Kidney glomerular epithelial cell (primary cell): ENCODE results near the gene RNF167.
A peak's percentile ranks its signal among the peaks of the same experiment; 100 is the strongest.

Source experiments
- DNase-seq: peaks from one replicate; lab custom pipeline; 2025; lab: John Stamatoyannopoulos, UW

Gene RNF167

DNA sequence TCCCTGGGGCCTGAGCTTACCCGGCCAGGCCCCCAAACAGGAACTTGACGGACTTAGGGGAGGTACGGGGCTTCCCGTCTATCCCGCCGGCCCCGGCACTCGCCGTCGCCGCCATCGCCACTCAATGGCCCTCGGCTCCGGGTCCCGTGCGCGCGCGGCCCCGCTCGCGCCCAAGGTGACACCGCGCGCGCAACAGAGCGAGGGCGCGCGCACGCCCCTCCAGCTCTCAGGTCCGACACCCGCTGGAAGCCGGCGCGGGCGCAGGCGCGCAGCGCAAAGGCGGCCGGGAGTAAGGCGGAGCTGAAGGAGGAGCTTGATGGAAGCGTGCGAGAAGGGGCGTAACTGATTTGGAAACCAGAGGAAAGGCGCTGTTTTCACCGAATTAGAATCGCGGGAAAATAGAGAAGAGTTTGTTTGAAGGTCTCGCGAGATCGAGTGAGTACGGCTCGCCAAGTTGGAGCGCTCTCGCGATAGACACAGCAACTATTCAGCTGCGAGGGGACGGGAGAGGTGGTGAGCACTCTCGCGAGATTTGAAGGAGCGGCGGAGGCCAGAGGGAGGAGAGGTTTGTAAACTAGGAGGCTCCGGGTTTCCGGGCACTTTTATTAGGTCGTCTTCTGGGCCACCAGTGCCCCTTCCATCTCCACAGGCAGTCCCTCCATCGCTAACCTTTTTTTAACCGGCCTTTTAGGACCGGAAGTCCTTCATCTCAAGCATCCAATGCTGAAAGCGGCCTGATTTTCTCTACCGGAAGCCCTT, at the start of gene RNF167, which contains the start of gene SLC25A11:
Gene RNF167 (plus strand): TSS at position 473 of the 759 bp plus-strand sequence. CDS start 642 bp downstream, outside the sequence.
Gene SLC25A11 (minus strand): TSS at position 251 of the 759 bp plus-strand sequence. CDS start 136 bp downstream, at position 115.
- peak; percentile 98 for DNase-seq

DNA sequence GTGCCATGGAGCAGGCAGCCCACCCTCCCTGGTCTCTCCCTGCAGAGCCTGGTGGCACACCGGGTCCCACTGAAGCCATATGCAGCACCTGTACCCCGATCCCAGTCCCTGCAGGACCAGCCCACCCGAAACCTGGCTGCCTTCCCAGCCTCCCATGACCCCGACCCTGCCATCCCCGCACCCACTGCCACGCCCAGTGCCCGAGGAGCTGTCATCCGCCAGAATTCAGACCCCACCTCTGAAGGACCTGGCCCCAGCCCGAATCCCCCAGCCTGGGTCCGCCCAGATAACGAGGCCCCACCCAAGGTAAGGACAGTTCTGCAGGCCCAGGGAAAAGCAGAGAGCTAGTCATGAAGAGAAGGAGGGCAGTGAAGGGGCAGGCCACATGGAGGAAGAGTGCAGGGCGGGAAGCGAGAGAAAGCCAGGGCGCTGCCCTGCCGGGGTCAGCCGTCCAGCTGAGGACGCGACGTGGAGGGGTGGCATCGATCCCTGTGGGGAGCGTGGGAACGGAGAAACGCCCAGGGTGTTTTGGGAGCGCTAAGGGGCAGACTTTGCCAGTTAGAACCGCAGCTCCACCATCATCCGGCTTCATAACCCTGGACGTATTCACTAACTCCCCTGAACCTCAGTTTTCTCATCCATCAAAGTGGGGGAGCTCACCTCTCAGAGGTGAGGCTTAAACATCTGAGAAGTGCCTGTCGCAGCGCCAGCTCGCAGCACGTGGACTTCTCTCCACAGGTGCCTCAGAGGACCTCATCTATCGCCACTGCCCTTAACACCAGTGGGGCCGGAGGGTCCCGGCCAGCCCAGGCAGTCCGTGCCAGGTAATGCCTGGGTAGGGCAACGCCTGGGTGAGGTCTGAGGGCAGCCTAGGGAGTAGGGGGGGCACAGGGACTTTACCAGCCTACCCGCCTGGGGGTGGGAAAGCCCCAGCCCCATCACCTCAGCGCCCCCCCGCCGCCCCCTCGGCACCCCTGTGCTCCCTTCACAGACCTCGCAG, 48.4 kb upstream of the RNF167 start:
- no peak for DNase-seq

DNA sequence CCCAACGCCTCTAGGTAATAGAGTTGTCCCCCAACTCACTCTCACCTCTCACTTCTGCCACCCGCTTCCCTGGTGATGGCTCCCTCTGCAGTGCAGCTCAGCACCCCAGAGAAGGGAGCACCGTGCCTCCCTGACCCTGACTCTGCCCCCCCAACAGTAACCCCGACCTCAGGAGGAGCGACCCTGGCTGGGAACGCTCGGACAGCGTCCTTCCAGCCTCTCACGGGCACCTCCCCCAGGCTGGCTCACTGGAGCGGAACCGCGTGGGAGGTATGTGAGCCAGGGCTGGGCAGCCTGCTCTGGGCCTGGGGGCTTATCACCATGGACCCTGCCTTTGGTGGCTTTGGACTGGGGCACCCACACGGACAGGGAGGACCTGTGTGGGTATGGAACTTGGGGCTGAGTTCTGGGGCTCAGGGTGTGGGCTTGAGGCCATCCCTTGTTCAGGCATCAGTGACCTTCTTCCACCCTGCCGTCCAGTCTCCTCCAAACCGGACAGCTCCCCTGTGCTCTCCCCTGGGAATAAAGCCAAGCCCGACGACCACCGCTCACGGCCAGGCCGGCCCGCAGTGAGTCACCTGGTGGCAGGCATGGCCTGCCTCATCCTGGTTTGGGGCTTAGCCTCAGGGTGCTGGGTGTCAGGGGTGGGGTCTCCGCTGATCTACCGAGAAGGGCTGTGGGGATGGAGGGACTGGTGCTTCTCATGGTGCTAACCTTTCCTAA, 47.4 kb upstream of the RNF167 start:
- DNase-seq = no peak

DNA sequence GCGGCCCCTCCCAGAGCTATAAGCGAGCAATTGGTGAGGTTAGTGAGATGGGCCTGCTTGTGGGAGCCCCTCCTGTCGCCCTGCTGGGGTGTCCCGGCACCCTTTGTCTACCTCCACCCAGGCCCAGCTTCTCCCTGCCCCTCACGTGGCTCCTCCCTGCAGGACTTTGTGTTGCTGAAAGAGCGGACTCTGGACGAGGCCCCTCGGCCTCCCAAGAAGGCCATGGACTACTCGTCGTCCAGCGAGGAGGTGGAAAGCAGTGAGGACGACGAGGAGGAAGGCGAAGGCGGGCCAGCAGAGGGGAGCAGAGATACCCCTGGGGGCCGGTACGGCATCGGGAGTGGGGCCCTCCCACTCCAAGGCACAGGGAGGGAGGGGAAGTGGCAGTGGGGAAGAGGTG, 46.8 kb upstream of the RNF167 start:
- DNase-seq = no peak

DNA sequence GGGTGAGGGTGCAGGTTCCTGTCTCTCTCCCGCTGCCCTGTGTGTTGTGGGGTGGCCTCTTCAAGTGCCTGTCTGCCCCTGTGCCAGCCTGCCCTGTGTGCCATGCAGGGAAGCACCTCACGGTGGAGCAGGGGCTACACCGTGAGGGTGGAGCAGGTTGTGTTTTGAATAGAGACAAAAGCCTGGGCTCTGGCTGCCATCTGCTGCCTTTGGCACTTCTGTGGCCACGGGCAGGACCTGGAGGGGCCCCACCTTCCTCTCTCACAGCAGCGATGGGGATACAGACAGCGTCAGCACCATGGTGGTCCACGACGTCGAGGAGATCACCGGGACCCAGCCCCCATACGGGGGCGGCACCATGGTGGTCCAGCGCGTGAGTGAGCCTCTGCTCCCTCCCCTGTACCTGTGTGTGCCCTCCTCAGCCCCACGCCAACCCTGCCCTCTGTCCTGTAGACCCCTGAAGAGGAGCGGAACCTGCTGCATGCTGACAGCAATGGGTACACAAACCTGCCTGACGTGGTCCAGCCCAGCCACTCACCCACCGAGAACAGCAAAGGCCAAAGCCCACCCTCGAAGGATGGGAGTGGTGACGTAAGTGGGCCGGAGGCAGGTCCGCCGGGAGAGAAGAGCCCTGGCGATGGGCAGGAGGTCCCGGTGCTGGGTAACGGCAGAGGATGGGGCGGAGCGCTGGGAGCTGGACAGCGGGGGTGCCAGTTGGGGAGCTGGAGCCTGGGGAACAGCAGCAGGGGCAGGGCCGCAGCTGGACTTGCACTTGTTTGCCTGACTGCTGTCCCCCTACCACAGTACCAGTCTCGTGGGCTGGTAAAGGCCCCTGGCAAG, 46.1 kb upstream of the RNF167 start:
- DNase-seq = no peak

DNA sequence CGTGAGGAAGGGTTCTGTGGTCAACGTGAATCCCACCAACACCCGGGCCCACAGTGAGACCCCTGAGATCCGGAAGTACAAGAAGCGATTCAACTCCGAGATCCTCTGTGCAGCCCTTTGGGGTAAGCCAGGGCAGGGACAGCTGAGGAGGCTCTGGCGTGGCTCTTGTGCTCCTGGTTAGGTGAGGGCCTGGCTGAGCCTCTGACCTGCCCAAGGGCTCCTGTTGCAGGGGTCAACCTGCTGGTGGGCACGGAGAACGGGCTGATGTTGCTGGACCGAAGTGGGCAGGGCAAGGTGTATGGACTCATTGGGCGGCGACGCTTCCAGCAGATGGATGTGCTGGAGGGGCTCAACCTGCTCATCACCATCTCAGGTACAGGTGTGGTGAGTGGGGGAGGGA, 44.9 kb upstream of the RNF167 start:
- DNase-seq = no peak

DNA sequence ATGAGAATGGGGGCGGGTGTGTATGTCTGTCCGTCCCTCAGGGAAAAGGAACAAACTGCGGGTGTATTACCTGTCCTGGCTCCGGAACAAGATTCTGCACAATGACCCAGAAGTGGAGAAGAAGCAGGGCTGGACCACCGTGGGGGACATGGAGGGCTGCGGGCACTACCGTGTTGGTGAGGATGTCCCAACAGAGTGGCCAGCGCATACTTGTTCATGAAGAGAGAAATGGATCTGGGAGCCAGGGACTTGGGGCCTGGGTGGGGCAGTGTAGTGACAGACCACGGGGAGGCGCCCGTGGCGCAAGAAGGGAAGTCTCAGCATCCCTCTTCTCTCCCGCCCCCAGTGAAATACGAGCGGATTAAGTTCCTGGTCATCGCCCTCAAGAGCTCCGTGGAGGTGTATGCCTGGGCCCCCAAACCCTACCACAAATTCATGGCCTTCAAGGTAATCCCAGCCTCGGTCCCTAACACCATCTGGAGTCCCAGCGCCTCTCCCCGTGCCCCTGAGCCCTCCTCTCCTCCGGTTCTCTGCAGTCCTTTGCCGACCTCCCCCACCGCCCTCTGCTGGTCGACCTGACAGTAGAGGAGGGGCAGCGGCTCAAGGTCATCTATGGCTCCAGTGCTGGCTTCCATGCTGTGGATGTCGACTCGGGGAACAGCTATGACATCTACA, 44.3 kb upstream of the RNF167 start:
- no peak for DNase-seq

DNA sequence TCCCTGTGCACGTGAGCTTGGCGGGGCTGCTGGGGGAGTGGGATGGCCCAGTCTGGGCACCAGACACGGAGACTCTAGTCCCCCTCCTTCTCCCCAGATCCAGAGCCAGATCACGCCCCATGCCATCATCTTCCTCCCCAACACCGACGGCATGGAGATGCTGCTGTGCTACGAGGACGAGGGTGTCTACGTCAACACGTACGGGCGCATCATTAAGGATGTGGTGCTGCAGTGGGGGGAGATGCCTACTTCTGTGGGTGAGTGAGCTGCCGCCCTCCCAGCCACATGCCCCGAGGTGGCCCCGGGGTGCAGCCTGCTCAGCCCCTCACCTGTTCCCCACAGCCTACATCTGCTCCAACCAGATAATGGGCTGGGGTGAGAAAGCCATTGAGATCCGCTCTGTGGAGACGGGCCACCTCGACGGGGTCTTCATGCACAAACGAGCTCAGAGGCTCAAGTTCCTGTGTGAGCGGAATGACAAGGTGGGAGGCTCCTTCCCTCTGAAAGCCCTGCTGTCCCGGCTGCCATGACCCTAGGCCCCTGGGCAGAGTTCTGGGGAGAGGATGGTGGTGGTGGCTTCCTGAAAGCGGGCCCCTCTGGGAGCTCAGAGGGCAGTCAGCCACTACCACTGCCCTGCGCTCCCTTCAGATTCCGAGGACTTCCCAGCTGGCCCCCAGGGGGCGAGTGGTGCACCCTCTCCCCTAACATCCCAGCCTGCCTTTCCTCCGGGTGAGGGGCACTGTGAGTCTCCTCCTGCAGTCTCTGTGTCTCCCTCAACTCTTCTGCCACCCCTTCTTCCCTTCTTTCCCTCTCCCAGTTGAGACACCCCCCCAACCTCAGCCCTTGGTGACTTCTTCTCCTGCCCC, 43.5 kb upstream of the RNF167 start:
- DNase-seq = no peak

DNA sequence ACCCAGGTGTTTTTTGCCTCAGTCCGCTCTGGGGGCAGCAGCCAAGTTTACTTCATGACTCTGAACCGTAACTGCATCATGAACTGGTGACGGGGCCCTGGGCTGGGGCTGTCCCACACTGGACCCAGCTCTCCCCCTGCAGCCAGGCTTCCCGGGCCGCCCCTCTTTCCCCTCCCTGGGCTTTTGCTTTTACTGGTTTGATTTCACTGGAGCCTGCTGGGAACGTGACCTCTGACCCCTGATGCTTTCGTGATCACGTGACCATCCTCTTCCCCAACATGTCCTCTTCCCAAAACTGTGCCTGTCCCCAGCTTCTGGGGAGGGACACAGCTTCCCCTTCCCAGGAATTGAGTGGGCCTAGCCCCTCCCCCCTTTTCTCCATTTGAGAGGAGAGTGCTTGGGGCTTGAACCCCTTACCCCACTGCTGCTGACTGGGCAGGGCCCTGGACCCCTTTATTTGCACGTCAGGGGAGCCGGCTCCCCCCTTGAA, 42.8 kb upstream of the RNF167 start:
- DNase-seq = no peak

DNA sequence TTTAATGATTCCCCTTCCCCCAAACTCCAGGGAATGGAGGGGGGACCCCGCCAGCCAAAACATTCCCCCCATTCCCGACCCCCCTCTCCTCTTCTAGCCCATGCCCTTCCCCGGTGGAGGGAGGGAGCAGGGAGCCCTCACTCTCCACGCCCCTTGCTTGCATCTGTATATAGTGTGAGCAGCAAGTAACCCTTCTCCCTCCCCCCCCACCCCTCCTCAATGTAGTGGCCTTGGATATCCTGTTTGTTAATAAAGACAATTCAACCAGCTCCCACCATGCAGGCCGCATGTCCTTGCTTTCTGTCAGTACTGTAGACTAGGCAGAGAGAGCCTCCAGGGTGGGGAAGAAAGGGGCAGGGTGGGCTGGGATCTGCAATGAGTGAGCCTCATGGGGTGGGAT, 42.3 kb upstream of the RNF167 start:
- DNase-seq = no peak

DNA sequence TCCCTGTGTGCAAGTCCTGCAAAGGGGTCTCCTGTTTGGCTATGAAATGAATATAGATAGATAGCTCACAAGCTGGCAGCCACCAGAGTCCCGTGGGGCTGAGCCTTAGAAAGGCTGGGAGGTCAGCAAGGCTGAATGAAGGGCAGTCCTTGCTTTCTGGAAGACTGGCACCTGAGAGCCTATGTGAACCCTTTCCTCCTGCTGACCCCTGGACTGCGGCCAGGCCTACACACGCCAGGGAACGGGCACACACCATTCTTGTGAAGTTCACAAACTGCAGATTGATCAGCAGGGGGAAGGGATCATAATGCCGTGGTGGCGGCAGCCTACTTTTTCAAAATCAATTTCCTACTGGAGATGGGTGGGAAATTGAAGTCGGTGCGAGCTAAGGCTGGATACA, 41.7 kb upstream of the RNF167 start:
- no peak for DNase-seq

DNA sequence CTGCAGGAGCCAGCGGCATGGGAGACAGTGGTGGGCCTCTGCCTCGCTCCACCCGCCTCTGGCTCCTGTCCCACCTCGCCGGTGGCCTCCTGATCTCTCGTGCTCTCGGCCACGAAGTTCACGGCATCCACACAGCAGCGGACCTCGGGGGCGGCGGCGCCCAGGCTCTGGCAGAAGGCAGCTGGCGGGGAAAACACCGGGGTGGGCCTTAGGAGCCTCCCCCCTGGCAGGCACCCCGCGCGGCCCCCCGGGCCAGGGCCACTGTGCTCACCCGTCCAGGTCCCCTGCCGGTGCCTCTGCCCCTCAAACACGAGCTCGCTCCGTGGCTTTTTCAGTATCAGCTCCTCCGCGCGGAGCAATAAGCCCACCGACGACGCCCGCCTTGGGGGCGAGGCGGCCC, 41.1 kb upstream of the RNF167 start:
- no peak for DNase-seq

DNA sequence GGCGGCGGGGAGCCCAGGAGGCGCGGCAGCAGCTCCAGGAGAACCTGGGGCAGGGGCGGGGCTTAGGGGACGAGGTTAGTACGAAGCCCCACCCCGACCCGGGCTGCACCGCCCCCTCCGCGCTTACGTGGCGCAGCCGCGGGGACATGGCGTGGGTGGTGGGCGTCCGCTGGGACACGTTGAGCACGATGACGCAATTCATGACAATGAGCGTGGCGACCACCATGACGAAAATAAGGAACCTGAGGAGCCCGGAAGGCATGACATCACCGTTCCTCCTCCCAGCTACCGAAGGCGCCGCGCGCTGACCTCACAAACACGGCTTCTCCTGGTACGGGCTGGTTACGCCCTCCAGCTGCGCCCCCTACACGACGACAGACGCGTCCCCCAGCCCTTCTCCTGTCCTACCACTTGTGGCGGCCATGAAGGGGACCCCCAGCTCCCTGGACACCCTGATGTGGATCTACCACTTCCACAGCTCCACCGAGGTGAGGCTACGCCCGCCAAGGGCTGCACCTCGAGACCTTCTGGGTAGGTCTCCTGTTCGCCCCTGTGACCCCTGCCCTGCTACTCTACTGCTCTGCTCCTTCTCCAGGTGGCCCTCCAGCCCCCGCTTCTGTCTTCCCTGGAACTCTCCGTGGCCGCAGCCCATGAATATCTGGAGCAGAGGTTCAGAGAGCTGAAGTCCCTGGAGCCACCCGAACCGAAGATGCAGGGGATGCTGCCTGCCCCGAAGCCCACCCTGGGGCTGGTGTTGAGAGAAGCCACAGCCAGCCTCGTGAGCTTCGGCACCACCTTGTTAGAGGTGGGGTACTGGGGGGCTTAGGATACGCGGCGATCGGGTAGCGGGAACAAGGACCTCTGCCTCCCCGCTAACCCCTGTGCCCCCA, 40.5 kb upstream of the RNF167 start, which contains the start of gene C17orf107:
Gene C17orf107 (plus strand): TSS at position 196 of the 890 bp plus-strand sequence. CDS start 227 bp downstream, at position 423.
- DNase-seq = no peak

DNA sequence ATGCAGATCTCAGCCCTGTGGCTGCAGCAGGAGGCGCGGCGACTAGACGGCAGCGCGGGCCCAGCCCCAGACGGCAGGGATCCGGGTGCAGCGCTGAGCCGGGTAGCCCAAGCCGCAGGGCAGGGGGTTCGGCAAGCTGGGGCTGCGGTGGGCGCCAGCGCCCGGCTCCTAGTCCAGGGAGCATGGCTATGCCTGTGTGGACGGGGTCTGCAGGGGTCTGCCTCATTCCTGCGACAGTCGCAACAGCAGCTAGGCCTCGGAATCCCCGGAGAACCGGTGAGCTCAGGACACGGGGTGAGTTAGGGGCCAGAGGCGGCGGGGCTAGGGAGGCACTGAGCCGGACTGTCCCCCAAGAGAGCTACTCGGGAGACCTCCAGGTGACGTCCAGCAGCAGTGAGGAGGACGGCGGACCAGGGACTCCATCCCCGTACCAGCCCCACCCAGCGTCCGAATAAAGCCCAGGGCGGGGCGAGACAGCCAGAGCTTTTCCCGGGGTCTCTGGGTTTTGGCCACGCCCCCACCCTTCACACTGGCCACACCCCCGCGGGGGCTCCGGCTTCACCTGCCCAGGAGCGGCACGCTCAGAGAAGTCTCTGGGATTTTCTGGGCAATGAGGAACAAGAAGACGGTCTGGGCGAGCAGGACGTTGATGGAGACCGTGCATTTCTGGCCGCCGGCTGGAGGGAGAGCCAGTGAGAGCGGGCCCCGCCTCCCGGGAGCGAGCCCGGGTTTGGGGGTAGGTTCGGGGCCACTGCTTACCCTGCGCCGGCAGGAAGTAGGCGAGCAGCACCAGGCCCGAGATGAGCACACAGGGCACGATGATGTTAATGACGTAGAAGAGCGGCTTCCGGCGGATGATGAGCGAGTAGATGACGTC, 39.6 kb upstream of the RNF167 start:
- no peak for DNase-seq

DNA sequence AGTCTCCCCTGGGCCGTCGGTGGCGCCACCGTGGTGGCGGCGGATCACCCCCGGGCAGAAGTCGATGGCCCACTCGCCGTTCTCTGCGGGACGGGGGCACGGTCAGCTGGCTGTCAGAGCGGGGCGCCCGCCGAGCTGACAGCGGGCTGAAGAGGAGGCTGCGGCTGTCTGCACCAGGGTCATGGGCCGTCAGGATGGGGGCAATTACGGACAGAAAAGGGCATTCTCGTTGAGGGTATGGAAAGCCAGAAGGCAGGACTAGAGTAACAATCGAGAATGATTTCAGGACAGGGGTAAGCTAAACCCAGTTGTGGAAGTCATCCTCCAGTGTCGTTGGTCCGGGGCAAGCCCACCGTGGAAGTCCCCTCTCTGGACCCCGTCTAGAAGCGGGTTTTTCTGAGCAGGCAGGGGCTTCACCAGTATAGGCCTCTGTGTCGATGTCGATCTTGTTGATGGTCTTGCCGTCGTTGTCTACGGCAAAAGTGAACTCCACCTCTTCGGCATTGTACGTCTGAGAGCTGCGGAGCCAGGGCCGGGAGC, 38.9 kb upstream of the RNF167 start:
- DNase-seq = no peak

DNA sequence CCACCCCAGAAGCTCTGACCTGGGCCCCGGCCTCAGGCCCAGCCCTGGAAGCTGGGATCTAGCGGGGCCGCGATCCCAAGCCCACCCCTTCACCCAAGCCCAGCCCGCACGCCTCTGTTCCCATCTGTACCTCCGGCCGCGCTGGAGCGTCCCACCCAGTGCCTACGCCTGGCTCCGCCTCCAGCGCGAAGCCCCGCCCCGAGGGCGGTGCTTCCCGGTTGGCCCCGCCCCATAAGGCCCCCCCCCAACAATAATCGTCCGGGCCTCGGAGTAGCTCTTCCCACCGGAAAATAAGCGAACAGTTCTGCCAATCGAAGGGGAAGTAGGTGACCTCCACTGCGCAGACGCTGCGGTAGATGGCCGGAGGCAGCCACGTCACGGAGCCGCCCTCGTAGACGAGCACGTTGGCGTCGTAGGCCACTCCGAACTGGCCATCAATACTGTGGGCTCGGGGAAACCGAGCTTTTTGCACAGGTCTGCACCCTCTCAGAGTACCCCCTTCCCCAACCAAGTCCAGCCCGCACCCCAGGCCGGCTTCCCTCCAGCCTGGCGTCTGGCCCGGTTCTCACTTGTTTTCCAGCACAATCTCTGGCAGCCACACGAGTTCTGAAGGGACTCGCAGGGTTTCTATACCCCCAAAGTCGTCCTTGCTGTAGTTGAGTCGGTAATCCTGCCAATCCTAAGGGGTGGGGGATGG, 38.3 kb upstream of the RNF167 start:
- DNase-seq = no peak
